ENCODE data around the gene MYH14. TPM values are rescaled to one million over a fixed set of nuclear protein-coding genes. Genes with fewer than 3 reads are reported as not detected.
A peak's percentile ranks its signal among the peaks of the same experiment; 100 is the strongest.

The MYH14 gene
- total and polyA plus RNA-seq, 10 of the 15 experiments (the other 5 are each of a cell fraction or from before 2014, with no cell fraction given), result 0.06 to 0.69 (median 0.15) TPM; not detected in 4

- TF ChIP-seq IRF5 (IDR thresholded peaks at IDR 0.05; ENCODE audit: borderline replicate concordance) (no peak), RBBP5 (conservative IDR thresholded peaks at IDR 0.05) (no peak), ZNF24 (IDR thresholded peaks at IDR 0.05) (no peak), GABPA (IDR thresholded peaks at IDR 0.05; ENCODE audit: low read depth) (no peak), ZZZ3 (IDR thresholded peaks at IDR 0.05; ENCODE audit: control insufficient read depth, insufficient read length, low read depth) (no peak), CBX3 (IDR thresholded peaks at IDR 0.05; ENCODE audit: borderline replicate concordance, low read depth) (no peak), NRF1 (conservative IDR thresholded peaks at IDR 0.05; ENCODE audit: low read depth, low read length) (no peak), NFXL1 (IDR thresholded peaks at IDR 0.05; ENCODE audit: borderline replicate concordance) (no peak), HDAC6 (IDR thresholded peaks at IDR 0.05; ENCODE audit: unreplicated experiment) (no peak), POLR2AphosphoS2 (IDR thresholded peaks at IDR 0.05; ENCODE audit: low read depth, low read length) (no peak), TARDBP (IDR thresholded peaks at IDR 0.05; ENCODE audit: borderline replicate concordance) (no peak), SKIL (IDR thresholded peaks at IDR 0.05; ENCODE audit: low read depth, poor library complexity, severe bottlenecking) (no peak), NFYB (IDR thresholded peaks at IDR 0.05; ENCODE audit: insufficient read depth, low read depth, low read length) (no peak), TAF1 (IDR thresholded peaks at IDR 0.05; ENCODE audit: borderline replicate concordance, low read depth, low read length) (no peak), SREBF1 (IDR thresholded peaks at IDR 0.05; ENCODE audit: low read length) (no peak), RAD21 (IDR thresholded peaks at IDR 0.05; ENCODE audit: insufficient read depth, low read depth, low read length) (peak; percentile 37), SMAD5 (IDR thresholded peaks at IDR 0.05; ENCODE audit: low read depth) (no peak), SPI1 (IDR thresholded peaks at IDR 0.05; ENCODE audit: borderline replicate concordance, insufficient read depth, low read depth, low read length) (no peak), FOXM1 (IDR thresholded peaks at IDR 0.05; ENCODE audit: low read depth, low read length) (no peak), EGR1 (IDR thresholded peaks at IDR 0.05; ENCODE audit: borderline replicate concordance in 1 of 2, low read depth in 2 of 2, low read length in 2 of 2) (peak in 1 of 2 experiments; percentile 18; a peak in 1 of 3 replicates), HSF1 (IDR thresholded peaks at IDR 0.05; ENCODE audit: low read depth, low read length) (no peak), SIN3A (IDR thresholded peaks at IDR 0.05; ENCODE audit: low read depth, low read length) (no peak), ESRRA (IDR thresholded peaks at IDR 0.05; ENCODE audit: low read length) (no peak), USF2 (IDR thresholded peaks at IDR 0.05; ENCODE audit: borderline replicate concordance, low read depth, low read length) (no peak), E2F4 (IDR thresholded peaks at IDR 0.05; ENCODE audit: low read depth, low read length) (no peak)
Measured at GRCh38 chr19:50328224-50328872, 124.9 kb downstream of the MYH14 start (continued).

Data from GM12878 (cell line).